Psoas muscle (tissue), 8 donors: ENCODE data around the gene PARVA. TPM values are rescaled to one million over a fixed set of nuclear protein-coding genes. Genes with fewer than 3 reads are reported as not detected.

Experiments used
- ATAC-seq, 4 donors: fragments of 200-7000 bp; cut with Tn5 transposase; one replicate each; pipeline ENCODE4 v1.9.1; 2020; ENCODE audit warnings: moderate library complexity in 3 of 4, mild to moderate bottlenecking in 2 of 4
- DNase-seq, 2 donors: peaks; one replicate each; pipeline ENCODE4 v3.0.0-alpha.2; 2020
- H3K27ac ChIP-seq: fragments of 200-600 bp; one replicate; pipeline ENCODE4 v1.8.0; 2022
- H3K27me3 ChIP-seq, 3 donors: fragments of 200-600 bp in 1 of 3; one replicate each; pipeline versions ENCODE4 v1.6.1 to v1.8.0; 2013 to 2022; ENCODE audit warnings: low read length in 2 of 3, mild to moderate bottlenecking in 2 of 3, moderate library complexity in 1 of 3; ENCODE audit not compliant: insufficient read depth in 3 of 3
- H3K36me3 ChIP-seq, 2 donors: fragments of 200-600 bp in 1 of 2; one replicate each; pipeline versions ENCODE4 v1.6.1 to v1.8.0; 2013 to 2022; ENCODE audit warnings: low read depth in 1 of 2, mild to moderate bottlenecking in 1 of 2, moderate library complexity in 1 of 2; ENCODE audit not compliant: insufficient read depth in 1 of 2
- H3K4me1 ChIP-seq: fragments of 200-600 bp; one replicate; pipeline ENCODE4 v1.8.0; 2022
- H3K4me3 ChIP-seq: fragments of 200-600 bp; one replicate; pipeline ENCODE4 v1.8.0; 2022; ENCODE audit warnings: mild to moderate bottlenecking
- H3K9me3 ChIP-seq: fragments of 200-600 bp; one replicate; pipeline ENCODE4 v1.8.0; 2022
- WGBS, 3 donors: extraction: QIAGEN DNeasy Blood & Tissue Kit; methylation state at CpG; one replicate each; pipeline versions ENCODE4 v1.1.6 to v1.1.7; 2013; 5-methylcytosine and 5-hydroxymethylcytosine counted together
- intact Hi-C, 2 donors: fragments of 100-400 bp; cut with DNase I; formaldehyde crosslinking; loops; one replicate each; pipeline versions ENCODE4 v1.11.0 to v1.14.2; 2022
- polyA plus RNA-seq, 3 donors: library from polyadenylated mRNA; stranded (reverse); fragments of 200-250 nt; gene quantifications; one replicate each; pipeline ENCODE4 v1.2.3, GENCODE V29; 2013
- total RNA-seq, 4 donors: library from RNA; stranded (reverse); fragmentation: NEBNext Ultra II Directional in 2 of 4; extraction: Animal tissue kit (Norgen Biotek cat#: 25700) in 2 of 4; gene quantifications; one replicate each; pipeline versions ENCODE4 v1.2.1 to v1.2.4, GENCODE V29; 2021 to 2023
- TF ChIP-seq, protein P1 (sequence below): fragments of 200-600 bp; IDR thresholded peaks from one replicate; pipeline ENCODE4 v1.8.0; 2022; ENCODE audit warnings: antibody characterized with exemption
- donor health status: healthy with polysubstance abuse.
- donor health status: DM: no; HTN: no; CAD: no; lungs with moderate emphysema.
- donor health status: Bipolar disorder and iron deficiency.
- donor health status: healthy.
- donor health status: DM: yes; HTN: yes; CAD: no.
- donor health status: DM: no; HTN: no; CAD: no.
- donor health status: DM: no; HTN: no; CAD: no.
- donor health status: DM: yes; HTN: yes; CAD: no.

Gene PARVA
- total and polyA plus RNA-seq, 7 donors: 4.4 to 22.7 (median 8.5) TPM

DNA sequence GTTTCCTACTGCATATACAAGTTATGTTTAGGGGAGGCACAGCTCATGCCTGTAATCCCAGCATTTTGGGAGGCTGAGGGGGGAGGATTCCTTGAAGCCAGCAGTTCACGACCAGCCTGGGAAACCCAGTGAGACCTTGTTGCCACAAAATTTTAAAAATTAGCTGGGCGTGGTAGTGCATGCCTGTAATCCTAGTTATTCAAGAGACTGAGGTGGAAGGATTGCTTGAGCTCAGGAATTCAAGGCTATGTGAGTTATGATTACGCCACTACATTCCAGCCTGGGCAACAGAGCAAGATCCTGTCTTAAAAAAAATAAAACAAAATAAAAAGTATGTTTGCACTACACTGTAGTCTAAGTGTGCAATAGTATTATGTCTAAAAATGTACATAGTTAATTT lies 188.0 kb downstream of the PARVA start:
- no peaks in the 10 kb centered on the region for H3K4me1 ChIP-seq
- peaks cover 2% of the 10 kb centered on the region for H3K9me3 ChIP-seq
- TF ChIP-seq, protein P1, sequence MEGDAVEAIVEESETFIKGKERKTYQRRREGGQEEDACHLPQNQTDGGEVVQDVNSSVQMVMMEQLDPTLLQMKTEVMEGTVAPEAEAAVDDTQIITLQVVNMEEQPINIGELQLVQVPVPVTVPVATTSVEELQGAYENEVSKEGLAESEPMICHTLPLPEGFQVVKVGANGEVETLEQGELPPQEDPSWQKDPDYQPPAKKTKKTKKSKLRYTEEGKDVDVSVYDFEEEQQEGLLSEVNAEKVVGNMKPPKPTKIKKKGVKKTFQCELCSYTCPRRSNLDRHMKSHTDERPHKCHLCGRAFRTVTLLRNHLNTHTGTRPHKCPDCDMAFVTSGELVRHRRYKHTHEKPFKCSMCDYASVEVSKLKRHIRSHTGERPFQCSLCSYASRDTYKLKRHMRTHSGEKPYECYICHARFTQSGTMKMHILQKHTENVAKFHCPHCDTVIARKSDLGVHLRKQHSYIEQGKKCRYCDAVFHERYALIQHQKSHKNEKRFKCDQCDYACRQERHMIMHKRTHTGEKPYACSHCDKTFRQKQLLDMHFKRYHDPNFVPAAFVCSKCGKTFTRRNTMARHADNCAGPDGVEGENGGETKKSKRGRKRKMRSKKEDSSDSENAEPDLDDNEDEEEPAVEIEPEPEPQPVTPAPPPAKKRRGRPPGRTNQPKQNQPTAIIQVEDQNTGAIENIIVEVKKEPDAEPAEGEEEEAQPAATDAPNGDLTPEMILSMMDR: no peak
- H3K4me3 ChIP-seq: no peak overlapping the region
- H3K36me3 ChIP-seq: no peaks in the 10 kb centered on the region
- intact Hi-C loops: no loop called here
- DNase-seq (no peak), ATAC-seq (no peak)
- 60 to 95% (median 78%) methylated on average over 3 of the region's 3 CpGs for WGBS, 3 donors
- peaks cover 0 to 2% (median 0%) of the 10 kb centered on the region in 3 donors for H3K27me3 ChIP-seq
- H3K27ac ChIP-seq: no peak overlapping the region

DNA sequence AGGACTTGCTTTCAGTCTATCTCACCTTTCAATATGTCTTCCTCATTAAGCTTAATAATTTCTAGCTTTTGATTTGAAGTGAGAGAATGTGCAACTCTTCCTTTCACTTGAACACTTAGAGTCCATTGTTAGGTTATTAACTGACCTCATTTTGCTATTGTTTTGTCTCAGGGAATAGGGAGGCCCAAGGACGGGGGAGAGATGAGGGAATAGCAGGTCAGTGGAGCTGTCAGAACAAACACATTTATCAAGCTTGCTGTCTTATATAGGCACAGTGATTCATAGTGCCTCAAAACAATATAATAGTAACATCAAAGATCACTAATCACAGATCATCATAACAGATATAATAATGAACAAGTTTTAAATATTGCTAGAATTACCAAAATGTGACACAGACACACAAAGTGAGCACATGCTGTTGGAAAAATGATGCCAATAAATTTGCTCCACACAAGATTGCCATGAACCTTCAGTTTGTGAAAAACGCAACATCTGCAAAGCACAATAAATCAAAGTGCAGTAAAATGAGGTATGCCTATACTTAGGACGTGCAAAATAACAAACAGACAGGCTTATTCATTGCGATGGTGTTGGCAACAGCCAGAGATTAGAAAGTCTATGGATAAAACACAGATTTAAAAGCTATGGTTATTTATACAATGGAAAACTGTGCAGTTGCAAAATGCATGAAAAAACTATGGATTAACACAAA lies 190.5 kb downstream of the PARVA start:
- Histone ChIP-seq H3K4me1 (no peaks in the 10 kb centered on the region), H3K27me3 (peaks cover 0 to 2% (median 0%) of the 10 kb centered on the region in 3 donors), H3K36me3 (no peaks in the 10 kb centered on the region), H3K27ac (no peak overlapping the region), H3K4me3 (no peak overlapping the region), H3K9me3 (peaks cover 2% of the 10 kb centered on the region)
- no peak for ATAC-seq
- intact Hi-C loops: no loop called here
- no peak for DNase-seq
- TF ChIP-seq, protein P1: no peak
- WGBS, 3 donors: 33 to 58% (median 43%) methylated on average over 4 of the region's 4 CpGs

DNA sequence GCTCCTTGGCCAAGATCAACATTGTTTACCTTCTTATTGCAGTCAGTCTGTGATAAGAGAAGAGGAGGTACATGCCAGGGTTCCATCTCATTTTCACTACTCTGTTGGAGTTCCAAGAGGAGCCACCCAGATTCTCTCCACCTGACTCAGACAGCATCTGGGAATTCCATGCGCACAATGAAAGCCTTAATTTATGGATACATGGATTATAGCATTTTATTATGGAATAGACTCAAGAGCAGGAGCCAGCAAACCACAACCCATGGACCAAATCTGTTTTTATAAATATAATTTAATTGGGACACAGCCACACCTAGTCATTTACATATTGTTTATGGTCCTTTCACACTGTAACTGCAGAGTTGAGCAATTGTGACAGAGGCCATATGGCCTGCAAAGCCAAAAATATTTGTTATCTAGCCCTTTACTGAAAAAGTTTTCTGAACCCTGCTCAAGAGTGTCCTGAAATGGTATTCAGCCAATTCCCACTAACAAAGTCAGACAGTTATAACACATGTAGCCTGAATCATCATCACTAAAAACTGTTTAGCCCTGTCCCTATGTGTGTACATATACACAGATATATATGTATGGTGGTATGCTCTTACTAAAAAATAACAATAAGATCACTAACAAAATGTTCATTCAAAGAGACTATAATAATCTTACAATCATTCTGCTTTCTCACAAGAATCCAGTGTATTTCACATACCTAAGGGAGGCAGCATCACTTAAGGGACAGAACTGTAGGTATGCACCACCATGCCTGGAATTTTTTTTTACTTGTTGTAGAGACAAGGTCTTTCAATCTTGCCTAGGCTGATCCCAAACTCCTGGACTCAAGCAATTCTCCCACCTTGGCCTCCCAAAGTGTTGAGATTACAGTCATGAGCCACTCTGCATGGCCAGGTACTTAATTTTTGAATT lies 192.4 kb downstream of the PARVA start:
- Histone ChIP-seq H3K36me3 (no peaks in the 10 kb centered on the region), H3K27me3 (peaks cover 0 to 2% (median 0%) of the 10 kb centered on the region in 3 donors), H3K9me3 (peaks cover 2% of the 10 kb centered on the region), H3K27ac (no peak overlapping the region), H3K4me1 (no peaks in the 10 kb centered on the region), H3K4me3 (no peak overlapping the region)
- TF ChIP-seq, protein P1: no peak
- WGBS, 3 donors: 89 to 94% (median 93%) methylated on average over 1 of the region's 1 CpG
- ATAC-seq: no peak
- DNase-seq: no peak
- intact Hi-C loops: no loop called here

DNA sequence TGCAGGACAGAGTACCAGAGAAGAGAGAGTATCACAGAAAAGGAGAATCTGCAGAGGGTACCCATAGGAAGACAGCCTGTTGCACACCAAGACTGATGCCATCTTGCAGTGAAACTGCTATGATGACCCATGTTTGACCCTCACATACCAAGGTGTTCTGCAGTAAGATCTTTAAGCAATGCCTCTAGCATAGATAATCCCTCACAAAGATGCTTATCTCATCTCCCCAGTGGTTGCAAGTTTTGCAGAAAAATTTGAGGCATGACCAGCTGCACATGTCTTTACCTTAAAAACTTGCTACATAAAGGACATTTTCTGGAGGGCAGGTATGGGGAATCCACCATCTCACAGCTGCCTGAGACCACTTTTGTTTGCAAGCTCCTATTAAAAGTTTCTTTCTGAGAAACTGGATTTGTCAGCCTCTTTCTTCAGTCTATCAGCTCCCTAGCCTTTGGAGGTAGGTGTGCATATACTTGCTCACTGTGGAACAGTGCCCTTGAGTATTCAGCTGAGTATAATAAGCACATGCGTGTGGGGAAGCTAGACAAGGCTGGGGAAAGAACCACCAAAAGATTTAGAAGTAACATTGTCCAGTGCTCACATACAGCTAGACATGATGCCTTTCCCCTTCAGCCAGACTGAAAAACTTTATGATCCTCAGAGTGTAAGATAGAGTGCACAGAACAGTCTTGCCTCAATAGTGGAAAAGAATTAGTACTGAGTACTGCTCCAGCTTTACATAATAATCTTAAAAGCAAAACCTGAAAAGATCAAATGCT lies 196.5 kb downstream of the PARVA start:
- 81 to 96% (median 88%) methylated on average over 1 of the region's 1 CpG for WGBS, 3 donors
- intact Hi-C loops: no loop called here
- no peak overlapping the region for H3K4me3 ChIP-seq
- DNase-seq (no peak), ATAC-seq (no peak)
- no peaks in the 10 kb centered on the region for H3K4me1 ChIP-seq
- no peak overlapping the region for H3K27ac ChIP-seq
- no peaks in the 10 kb centered on the region for H3K9me3 ChIP-seq
- H3K36me3 ChIP-seq: no peaks in the 10 kb centered on the region
- TF ChIP-seq, protein P1: no peak
- peaks cover 0 to 2% (median 0%) of the 10 kb centered on the region in 3 donors for H3K27me3 ChIP-seq
